ENCODE measurements around the gene ZFAND6.
A peak's percentile ranks its signal among the peaks of the same experiment; 100 is the strongest.
"Not testable (repeated sequence)": the region's sequence is repeated elsewhere in the genome, so short reads cannot be mapped to it uniquely, and the experiment has no call there.

The ZFAND6 gene

GRCh38 chr15:80058851-80059785 lies at the start of gene ZFAND6:
Gene ZFAND6, plus strand, starts transcription at chr15:80059676. Its CDS starts 60,669 bp downstream, at chr15:80120345.
- TF ChIP-seq CTCF (IDR thresholded peaks at IDR 0.05) (no peak), ZFX (IDR thresholded peaks at IDR 0.05; ENCODE audit: borderline replicate concordance) (no peak)
- H3K27ac ChIP-seq, result peak within 1 kb of the TSS; percentile 90

GRCh38 chr15:80010131-80010673 lies 49.3 kb upstream of the ZFAND6 start:
- H3K27ac ChIP-seq, result no peak overlapping the region
- TF ChIP-seq ZFX (IDR thresholded peaks at IDR 0.05; ENCODE audit: borderline replicate concordance), result no peak
- TF ChIP-seq CTCF (IDR thresholded peaks at IDR 0.05), result no peak

GRCh38 chr15:80011041-80011523 lies 48.4 kb upstream of the ZFAND6 start:
- not testable (repeated sequence) for H3K27ac ChIP-seq

GRCh38 chr15:80011596-80011995 lies 47.9 kb upstream of the ZFAND6 start:
- no peak overlapping the region for H3K27ac ChIP-seq
- TF ChIP-seq CTCF (IDR thresholded peaks at IDR 0.05) (no peak), ZFX (IDR thresholded peaks at IDR 0.05; ENCODE audit: borderline replicate concordance) (no peak)

- H3K27ac ChIP-seq, result no peak overlapping the region
- TF ChIP-seq CTCF (IDR thresholded peaks at IDR 0.05) (no peak), ZFX (IDR thresholded peaks at IDR 0.05; ENCODE audit: borderline replicate concordance) (no peak)
These were observed 47.3 kb upstream of the ZFAND6 start for GRCh38 chr15:80012060-80012726.

GRCh38 chr15:80014186-80014585 lies 45.3 kb upstream of the ZFAND6 start:
- H3K27ac ChIP-seq, result not testable (repeated sequence)

- no peak overlapping the region for H3K27ac ChIP-seq
- TF ChIP-seq ZFX (IDR thresholded peaks at IDR 0.05; ENCODE audit: borderline replicate concordance) (no peak), CTCF (IDR thresholded peaks at IDR 0.05) (no peak)
These were observed 44.3 kb upstream of the ZFAND6 start for GRCh38 chr15:80015156-80015555.

GRCh38 chr15:80016506-80016905 lies 43.0 kb upstream of the ZFAND6 start:
- H3K27ac ChIP-seq, result not testable (repeated sequence)

GRCh38 chr15:80017139-80017538 lies 42.3 kb upstream of the ZFAND6 start:
- not testable (repeated sequence) for H3K27ac ChIP-seq
